ENCODE measurements around the gene KRT23. TPM values are rescaled to one million over a fixed set of nuclear protein-coding genes. Genes with fewer than 3 reads are reported as not detected.

KRT23 gene
- 0.47 and 1.9 TPM in 2 replicates for total RNA-seq

GRCh38 chr17:40937384-40937819, at the start of gene KRT23:
TSS of gene KRT23 (minus strand) at chr17:40937646. CDS start at chr17:40936603, 1,043 bp downstream.
- DNase-seq: no peak

- no peak for DNase-seq
Observed at GRCh38 chr17:40986920-40987319, 49.5 kb upstream of the KRT23 start.

- DNase-seq: no peak
Observed at GRCh38 chr17:40984226-40984625, 46.8 kb upstream of the KRT23 start, which contains the start of gene KRT40. TSS of gene KRT40 (minus strand) at chr17:40984326. CDS start at chr17:40984273, 53 bp downstream.

- no peak for DNase-seq
Observed at GRCh38 chr17:40981115-40981514, 43.7 kb upstream of the KRT23 start.

GRCh38 chr17:40980596-40980995, 43.1 kb upstream of the KRT23 start:
- no peak for DNase-seq

GRCh38 chr17:40980117-40980516, 42.7 kb upstream of the KRT23 start:
- DNase-seq: no peak

GRCh38 chr17:40978575-40979151, 41.2 kb upstream of the KRT23 start:
- DNase-seq: no peak

- no peak for DNase-seq
Observed at GRCh38 chr17:40975516-40975915, 38.1 kb upstream of the KRT23 start.

- DNase-seq: no peak
Observed at GRCh38 chr17:40974366-40974765, 36.9 kb upstream of the KRT23 start.

- no peak for DNase-seq
Observed at GRCh38 chr17:40967582-40967981, 30.1 kb upstream of the KRT23 start.

GRCh38 chr17:40966848-40967247, 29.4 kb upstream of the KRT23 start, which contains the start of gene KRT39:
TSS of gene KRT39 (minus strand) at chr17:40966948. CDS start at chr17:40966856, 92 bp downstream.
- DNase-seq: no peak

- DNase-seq: peak; percentile 32
Observed at GRCh38 chr17:40963838-40964237, 26.4 kb upstream of the KRT23 start.

- no peak for DNase-seq
Observed at GRCh38 chr17:40962059-40962561, 24.7 kb upstream of the KRT23 start.

- DNase-seq: no peak
Observed at GRCh38 chr17:40961591-40961990, 24.1 kb upstream of the KRT23 start.

- DNase-seq: no peak
Observed at GRCh38 chr17:40960144-40960543, 22.7 kb upstream of the KRT23 start.

GRCh38 chr17:40958086-40958953, 20.9 kb upstream of the KRT23 start:
- DNase-seq: no peak

- no peak for DNase-seq
Observed at GRCh38 chr17:40956401-40957254, 19.2 kb upstream of the KRT23 start.

- no peak for DNase-seq
Observed at GRCh38 chr17:40953881-40954280, 16.4 kb upstream of the KRT23 start.

- DNase-seq: no peak
Observed at GRCh38 chr17:40952661-40953060, 15.2 kb upstream of the KRT23 start.

- no peak for DNase-seq
Observed at GRCh38 chr17:40952154-40952553, 14.7 kb upstream of the KRT23 start.

- no peak for DNase-seq
Observed at GRCh38 chr17:40951011-40951622, 13.7 kb upstream of the KRT23 start.

- no peak for DNase-seq
Observed at GRCh38 chr17:40950176-40950575, 12.7 kb upstream of the KRT23 start.
